Mesodermal cell (in vitro differentiated cells): ENCODE data around the gene ADAMTSL4.

Source experiments
- H3K27ac ChIP-seq: 2 replicates; pipeline ENCODE4 v1.7.0; 2013; ENCODE audit warnings: mild to moderate bottlenecking, low read depth, low read length, moderate library complexity; ENCODE audit not compliant: severe bottlenecking
- H3K36me3 ChIP-seq: 2 replicates; pipeline ENCODE4 v1.7.1; 2013; ENCODE audit warnings: mild to moderate bottlenecking, low read length, moderate library complexity; ENCODE audit not compliant: control insufficient read depth, insufficient read depth
- H3K4me1 ChIP-seq: one replicate; pipeline ENCODE4 v1.7.1; 2013; ENCODE audit warnings: mild to moderate bottlenecking, low read length; ENCODE audit not compliant: insufficient read depth, control insufficient read depth, poor library complexity, severe bottlenecking
- H3K4me3 ChIP-seq: 2 replicates; pipeline ENCODE4 v1.7.0; 2013; ENCODE audit warnings: low read length, control low read depth, mild to moderate bottlenecking; ENCODE audit not compliant: insufficient read depth, poor library complexity, severe bottlenecking; ENCODE audit errors: extremely low read depth
- H3K9me3 ChIP-seq: 2 replicates; pipeline ENCODE4 v1.7.1; 2013; ENCODE audit warnings: mild to moderate bottlenecking, low read length, moderate library complexity; ENCODE audit not compliant: control insufficient read depth
- WGBS, 2 experiments: methylation state at CpG; one replicate each; pipeline ENCODE4 v1.1.5; 2013; ENCODE audit warnings: missing lambda C conversion rate in 2 of 2; ENCODE audit not compliant: insufficient coverage in 2 of 2; 5-methylcytosine and 5-hydroxymethylcytosine counted together

The ADAMTSL4 gene

DNA sequence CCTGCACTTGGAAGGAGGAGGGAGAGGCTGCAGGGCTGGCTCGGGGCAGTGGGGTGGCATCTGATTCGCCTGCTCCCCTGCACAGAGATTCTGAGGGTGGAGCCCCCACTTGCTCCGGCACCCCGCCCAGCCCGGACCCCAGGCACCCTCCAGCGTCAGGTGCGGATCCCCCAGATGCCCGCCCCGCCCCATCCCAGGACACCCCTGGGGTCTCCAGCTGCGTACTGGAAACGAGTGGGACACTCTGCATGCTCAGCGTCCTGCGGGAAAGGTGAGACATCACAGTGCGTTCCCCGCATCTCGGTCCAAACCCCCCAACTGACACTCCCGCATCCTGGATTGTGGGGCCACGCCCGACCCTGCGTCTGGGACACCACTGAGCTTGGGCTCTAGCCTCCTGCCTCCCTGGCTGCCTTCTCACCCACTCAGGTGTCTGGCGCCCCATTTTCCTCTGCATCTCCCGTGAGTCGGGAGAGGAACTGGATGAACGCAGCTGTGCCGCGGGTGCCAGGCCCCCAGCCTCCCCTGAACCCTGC is 7.9 kb downstream of the ADAMTSL4 start:
- no peak overlapping the region for H3K27ac ChIP-seq
- 94 to 97% methylated on average over 24 to 26 of the region's 26 CpGs for WGBS, 2 experiments
- no peaks in the 10 kb centered on the region for H3K9me3 ChIP-seq
- H3K4me1 ChIP-seq, result peaks cover 31% of the 10 kb centered on the region
- H3K4me3 ChIP-seq, result no peak overlapping the region
- peaks cover 15% of the 10 kb centered on the region for H3K36me3 ChIP-seq

- 91 to 96% methylated on average over 7 to 14 of the region's 15 CpGs for WGBS, 2 experiments
- H3K27ac ChIP-seq, result no peak overlapping the region
- peaks cover 31% of the 10 kb centered on the region for H3K4me1 ChIP-seq
- H3K4me3 ChIP-seq, result no peak overlapping the region
- H3K36me3 ChIP-seq, result peaks cover 15% of the 10 kb centered on the region
- H3K9me3 ChIP-seq, result no peaks in the 10 kb centered on the region
These were observed 8.6 kb downstream of the ADAMTSL4 start for GRCh38 chr1:150557813-150558212.

- Histone ChIP-seq H3K36me3 (peaks cover 15% of the 10 kb centered on the region), H3K4me1 (peaks cover 33% of the 10 kb centered on the region), H3K27ac (no peak overlapping the region), H3K4me3 (no peak overlapping the region), H3K9me3 (no peaks in the 10 kb centered on the region)
- WGBS, 2 experiments, result 84 to 85% methylated on average over 14 to 15 of the region's 15 CpGs
These were observed 9.1 kb downstream of the ADAMTSL4 start for GRCh38 chr1:150558303-150558704.

DNA sequence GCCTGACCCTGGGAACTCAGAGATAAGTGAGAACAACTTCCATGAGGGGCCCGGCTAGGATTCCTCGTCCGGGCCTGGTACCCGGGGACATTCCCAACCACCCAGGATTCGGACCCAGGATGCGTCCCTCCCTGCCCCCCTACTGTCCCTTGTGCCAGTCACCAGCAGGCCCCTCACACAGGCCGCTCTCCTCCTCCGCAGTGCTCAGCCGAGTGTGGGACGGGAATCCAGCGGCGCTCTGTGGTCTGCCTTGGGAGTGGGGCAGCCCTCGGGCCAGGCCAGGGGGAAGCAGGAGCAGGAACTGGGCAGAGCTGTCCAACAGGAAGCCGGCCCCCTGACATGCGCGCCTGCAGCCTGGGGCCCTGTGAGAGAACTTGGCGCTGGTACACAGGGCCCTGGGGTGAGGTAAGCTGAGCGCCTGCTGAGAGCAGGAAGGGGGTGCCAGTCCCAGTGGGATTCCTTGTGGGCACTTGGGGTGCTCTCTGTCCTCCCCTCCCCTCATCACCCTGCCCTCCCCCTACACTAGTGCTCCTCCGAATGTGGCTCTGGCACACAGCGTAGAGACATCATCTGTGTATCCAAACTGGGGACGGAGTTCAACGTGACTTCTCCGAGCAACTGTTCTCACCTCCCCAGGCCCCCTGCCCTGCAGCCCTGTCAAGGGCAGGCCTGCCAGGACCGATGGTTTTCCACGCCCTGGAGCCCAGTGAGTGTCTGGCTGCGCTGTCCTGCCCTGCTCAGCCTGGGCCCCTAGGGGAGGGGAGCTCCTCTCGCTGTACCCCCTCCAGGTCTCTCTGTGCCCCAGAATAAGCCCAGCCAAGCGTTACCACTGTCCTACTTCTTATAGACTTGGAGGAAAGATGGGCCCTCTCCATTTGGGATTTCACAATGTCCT is 9.8 kb downstream of the ADAMTSL4 start:
- H3K36me3 ChIP-seq, result peaks cover 15% of the 10 kb centered on the region
- peaks cover 37% of the 10 kb centered on the region for H3K4me1 ChIP-seq
- no peak overlapping the region for H3K4me3 ChIP-seq
- H3K27ac ChIP-seq, result no peak overlapping the region
- WGBS, 2 experiments, result 91 to 94% methylated on average over 14 to 22 of the region's 28 CpGs
- H3K9me3 ChIP-seq, result no peaks in the 10 kb centered on the region

GRCh38 chr1:150559656-150560010 is 10.4 kb downstream of the ADAMTSL4 start:
- H3K36me3 ChIP-seq, result peaks cover 15% of the 10 kb centered on the region
- no peaks in the 10 kb centered on the region for H3K9me3 ChIP-seq
- no peak overlapping the region for H3K4me3 ChIP-seq
- H3K4me1 ChIP-seq, result peaks cover 43% of the 10 kb centered on the region
- 79 to 100% methylated on average over 2 to 6 of the region's 10 CpGs for WGBS, 2 experiments
- H3K27ac ChIP-seq, result no peak overlapping the region

DNA sequence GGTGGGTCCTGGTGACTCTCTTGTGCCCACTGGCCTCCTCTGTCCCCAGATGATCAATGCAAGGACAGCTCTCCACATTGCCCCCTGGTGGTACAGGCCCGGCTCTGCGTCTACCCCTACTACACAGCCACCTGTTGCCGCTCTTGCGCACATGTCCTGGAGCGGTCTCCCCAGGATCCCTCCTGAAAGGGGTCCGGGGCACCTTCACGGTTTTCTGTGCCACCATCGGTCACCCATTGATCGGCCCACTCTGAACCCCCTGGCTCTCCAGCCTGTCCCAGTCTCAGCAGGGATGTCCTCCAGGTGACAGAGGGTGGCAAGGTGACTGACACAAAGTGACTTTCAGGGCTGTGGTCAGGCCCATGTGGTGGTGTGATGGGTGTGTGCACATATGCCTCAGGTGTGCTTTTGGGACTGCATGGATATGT is 10.8 kb downstream of the ADAMTSL4 start:
- H3K4me1 ChIP-seq, result peaks cover 43% of the 10 kb centered on the region
- H3K9me3 ChIP-seq, result no peaks in the 10 kb centered on the region
- no peak overlapping the region for H3K27ac ChIP-seq
- peaks cover 15% of the 10 kb centered on the region for H3K36me3 ChIP-seq
- WGBS, 2 experiments, result 37 to 48% methylated on average over 9 of the region's 9 CpGs
- H3K4me3 ChIP-seq, result no peak overlapping the region

DNA sequence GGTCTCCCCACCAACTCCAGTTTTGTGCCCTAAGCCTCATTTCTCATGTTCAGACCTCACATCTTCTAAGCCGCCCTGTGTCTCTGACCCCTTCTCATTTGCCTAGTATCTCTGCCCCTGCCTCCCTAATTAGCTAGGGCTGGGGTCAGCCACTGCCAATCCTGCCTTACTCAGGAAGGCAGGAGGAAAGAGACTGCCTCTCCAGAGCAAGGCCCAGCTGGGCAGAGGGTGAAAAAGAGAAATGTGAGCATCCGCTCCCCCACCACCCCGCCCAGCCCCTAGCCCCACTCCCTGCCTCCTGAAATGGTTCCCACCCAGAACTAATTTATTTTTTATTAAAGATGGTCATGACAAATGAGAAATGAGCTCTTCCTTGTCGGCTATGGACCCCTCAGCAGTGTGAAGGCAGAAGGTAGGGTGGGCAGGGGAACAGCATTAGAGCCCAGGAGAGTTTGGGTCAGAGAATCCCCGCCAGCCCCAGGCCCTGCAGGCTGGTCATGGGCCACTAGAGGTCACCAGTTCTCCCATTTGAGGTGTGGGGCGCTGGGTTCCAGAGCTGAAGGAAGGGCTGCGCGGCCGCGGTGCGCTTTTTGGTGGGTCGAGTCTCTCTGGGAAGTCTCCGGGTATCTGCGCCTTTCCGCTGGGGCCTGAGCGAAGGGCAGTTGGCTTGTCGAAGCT is 11.5 kb downstream of the ADAMTSL4 start:
- peak overlapping the region; percentile 100 for H3K27ac ChIP-seq
- H3K9me3 ChIP-seq, result no peaks in the 10 kb centered on the region
- peaks cover 8% of the 10 kb centered on the region for H3K36me3 ChIP-seq
- H3K4me1 ChIP-seq, result peaks cover 44% of the 10 kb centered on the region
- 2 to 7% methylated on average over 10 to 15 of the region's 17 CpGs for WGBS, 2 experiments
- H3K4me3 ChIP-seq, result peak overlapping the region; percentile 39

- 0 to 2% methylated on average over 25 to 27 of the region's 32 CpGs for WGBS, 2 experiments
- no peaks in the 10 kb centered on the region for H3K9me3 ChIP-seq
- peaks cover 49% of the 10 kb centered on the region for H3K4me1 ChIP-seq
- H3K27ac ChIP-seq, result peak overlapping the region; percentile 100
- peak overlapping the region; percentile 39 for H3K4me3 ChIP-seq
- peaks cover 9% of the 10 kb centered on the region for H3K36me3 ChIP-seq
These were observed 12.2 kb downstream of the ADAMTSL4 start for GRCh38 chr1:150561254-150561973.

DNA sequence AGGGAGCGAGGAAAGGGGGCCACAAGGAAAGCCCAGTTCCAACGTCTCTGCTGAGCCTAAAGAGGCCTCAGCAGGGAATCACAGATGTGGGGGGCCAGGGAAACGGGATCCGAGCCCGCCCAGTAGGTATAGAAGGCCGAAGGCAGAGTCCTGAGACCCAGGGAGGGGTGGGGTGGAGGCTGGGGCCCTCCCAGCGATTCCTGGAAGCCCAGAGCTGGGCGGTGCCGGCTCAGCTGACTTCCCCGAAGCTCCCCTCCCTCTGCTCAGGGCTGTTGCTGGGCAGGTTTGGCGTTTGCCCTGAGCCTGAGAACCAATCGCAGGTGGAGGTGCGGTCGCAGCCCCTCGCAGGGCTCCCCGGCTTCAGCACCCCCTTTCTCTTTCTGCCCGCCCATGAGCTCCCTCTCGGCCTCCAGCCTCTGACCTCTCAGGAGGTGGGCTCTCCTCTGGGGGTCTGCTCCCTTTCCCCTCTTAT is 12.8 kb downstream of the ADAMTSL4 start:
- Histone ChIP-seq H3K9me3 (no peaks in the 10 kb centered on the region), H3K36me3 (peaks cover 11% of the 10 kb centered on the region), H3K4me3 (peak overlapping the region; percentile 39), H3K27ac (peak overlapping the region; percentile 100), H3K4me1 (peaks cover 51% of the 10 kb centered on the region)
- WGBS, 2 experiments, result 1 to 2% methylated on average over 15 to 17 of the region's 18 CpGs
